Activated CD8-positive, alpha-beta memory T cell treated with anti-CD3 and anti-CD28 coated beads, Interleukin-2, amount 50 U/mL, for 24 hours (primary cell): ENCODE measurements around the gene PSMD5.

ENCODE experiments used
- DNase-seq: peaks from one replicate; pipeline ENCODE4 v3.0.0-alpha.2; 2020; ENCODE audit errors: extremely low read depth

The PSMD5 gene

DNA sequence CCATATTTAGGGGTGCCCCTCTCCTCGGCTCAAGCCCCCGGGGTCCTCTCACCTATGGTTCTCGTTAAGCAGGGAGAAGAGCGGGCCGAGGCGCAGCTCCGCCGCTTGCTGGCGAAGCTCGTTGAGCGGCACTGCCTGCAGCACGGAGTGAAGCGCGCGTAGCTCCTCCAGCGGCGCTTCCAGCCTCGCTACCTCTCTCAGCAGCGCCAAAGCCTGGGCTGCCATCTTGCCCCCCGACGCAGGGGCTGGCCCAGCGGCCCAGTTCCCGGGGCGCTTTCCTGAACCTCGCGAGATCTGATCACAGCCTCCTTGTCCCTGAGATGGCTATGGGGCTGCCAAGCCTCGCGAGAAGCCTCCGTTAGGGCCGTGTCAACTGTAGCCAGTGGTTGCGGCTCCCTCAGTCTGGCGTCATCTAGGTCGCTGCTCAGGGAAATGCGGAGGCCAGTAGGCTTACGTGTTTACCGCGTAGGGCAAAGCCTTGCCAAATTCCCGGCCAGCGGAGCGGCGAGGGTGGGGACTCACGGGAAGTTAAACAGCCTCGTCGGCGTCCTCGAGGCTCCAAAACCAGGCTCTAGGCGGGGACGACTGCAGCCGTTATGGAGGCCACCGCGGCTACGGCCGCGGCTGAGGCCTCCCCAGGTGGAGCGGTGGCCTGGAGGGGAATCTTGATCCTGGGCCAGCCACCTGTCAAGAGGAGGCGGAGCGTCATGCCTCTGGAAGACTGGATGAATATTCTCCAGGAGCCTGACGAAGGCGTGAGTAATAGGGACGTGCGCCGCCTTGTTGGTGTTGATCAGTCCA, at the start of gene PSMD5:
Gene PSMD5, minus strand, starts transcription at position 238 of the 801 bp plus-strand sequence. Its CDS starts 13 bp downstream, at position 225.
- peak; percentile 89 for DNase-seq

DNA sequence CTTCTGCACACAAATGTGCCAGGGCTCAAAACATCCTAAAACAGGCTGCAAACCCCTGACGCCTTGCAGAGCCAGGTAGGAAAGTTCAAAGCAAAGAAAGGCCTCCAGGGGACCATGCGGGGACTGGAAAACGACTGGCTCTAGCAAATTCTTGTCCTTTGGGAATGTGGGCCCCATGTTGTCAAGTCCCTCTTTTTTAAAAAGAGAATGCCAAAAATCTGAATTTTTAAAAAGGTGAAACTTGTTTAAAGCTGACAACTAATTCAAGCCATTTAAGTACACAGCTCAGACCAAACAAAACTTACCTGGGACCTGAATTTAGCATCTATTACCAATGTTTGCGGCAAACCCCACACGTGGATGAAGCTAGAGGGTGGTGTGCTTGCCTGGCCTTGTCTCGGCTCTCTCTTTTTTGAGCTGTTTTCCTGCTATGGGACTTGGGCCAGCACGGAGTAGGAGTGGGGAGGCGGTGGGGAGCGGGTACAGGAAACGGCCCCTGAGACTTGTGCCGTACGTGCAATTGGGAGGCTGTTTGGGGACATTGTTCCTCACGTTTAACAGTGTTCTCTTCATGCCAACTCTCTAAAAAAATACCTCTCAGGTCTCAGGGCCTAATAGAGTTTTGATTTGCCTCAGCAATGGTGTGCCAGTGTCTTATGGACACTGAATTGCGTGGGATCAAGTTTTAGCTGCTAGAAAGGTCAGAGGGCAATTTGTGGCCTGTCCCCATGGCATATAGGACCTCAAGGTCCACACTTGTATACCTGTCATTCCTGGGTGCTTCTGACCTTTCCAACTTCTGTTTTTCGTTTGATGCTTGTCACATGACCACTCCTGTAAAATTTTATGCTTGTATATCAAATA, 49.4 kb upstream of the PSMD5 start:
- no peak for DNase-seq

DNA sequence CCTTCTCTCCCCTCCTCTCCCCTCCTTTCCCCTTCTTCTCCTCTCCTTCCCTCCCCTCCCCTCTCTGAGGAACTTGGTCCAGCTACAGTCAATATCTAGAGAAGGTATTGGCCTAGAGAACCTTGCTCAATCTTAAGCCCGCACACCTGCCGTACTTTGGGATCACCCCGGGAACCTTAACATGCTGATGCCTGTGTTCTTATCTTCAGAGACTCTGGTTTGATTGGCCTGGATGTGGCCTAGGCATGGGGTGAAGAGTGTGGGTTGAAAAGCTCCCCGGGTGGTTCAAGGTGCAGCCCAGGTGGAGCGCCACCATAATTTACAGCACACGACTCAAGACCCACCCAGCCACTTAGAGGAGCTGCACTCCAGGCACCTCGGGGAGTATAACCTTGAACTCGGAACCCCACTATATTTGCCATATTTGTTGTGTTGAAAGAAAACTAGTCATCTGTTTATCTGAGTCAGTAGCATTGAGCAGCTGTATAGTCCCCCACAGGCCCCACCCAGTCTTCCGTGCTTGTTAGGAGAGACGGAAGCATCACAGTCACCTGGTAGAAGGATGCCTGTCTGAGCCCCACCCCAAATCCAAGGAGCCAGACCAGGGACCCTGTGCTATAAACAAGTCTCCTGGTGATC, 48.6 kb upstream of the PSMD5 start:
- no peak for DNase-seq

DNA sequence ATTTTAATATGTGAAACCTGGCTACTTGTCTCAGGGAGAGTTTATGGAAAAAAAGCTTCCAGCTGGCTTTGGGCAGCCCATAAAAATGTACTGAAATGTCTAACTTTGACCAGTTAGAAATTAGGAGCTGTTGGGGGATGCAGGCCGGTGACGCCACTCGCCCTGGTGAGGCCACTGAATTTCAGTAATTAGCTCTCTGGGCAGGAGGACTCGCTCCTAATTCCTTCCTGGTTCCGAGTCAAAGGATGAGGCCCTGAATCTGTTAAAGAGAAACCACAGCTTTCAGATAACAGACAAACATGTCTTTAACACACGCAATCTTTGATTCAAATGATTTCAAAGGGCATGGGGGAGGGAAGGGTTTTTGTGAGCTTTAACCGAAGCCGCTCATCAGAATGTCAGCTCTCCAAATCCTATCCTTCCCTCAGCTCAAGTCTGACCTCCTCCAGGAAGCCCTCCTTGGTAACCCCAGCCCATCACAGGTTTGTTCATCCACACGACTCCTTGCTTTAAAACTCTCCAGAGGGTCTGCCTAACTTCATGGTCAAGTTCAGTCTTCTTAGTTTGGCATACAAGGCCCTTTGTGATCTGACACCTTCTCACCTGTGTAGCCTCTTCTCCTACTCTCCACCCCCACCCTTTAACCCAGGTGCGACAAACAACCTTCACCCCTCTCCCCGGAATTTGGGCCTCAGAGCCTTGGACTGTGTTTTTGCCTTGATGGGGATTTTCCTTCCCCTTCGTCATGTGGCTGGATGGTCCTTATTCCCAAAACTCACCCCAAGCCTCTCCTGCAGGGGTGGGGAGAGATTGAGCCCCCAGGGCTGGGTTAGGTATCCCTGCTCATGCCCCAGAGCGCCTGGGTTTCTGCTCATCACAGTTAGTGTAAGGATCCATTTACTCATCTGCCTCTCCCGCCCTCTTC, 47.9 kb upstream of the PSMD5 start:
- DNase-seq: no peak

DNA sequence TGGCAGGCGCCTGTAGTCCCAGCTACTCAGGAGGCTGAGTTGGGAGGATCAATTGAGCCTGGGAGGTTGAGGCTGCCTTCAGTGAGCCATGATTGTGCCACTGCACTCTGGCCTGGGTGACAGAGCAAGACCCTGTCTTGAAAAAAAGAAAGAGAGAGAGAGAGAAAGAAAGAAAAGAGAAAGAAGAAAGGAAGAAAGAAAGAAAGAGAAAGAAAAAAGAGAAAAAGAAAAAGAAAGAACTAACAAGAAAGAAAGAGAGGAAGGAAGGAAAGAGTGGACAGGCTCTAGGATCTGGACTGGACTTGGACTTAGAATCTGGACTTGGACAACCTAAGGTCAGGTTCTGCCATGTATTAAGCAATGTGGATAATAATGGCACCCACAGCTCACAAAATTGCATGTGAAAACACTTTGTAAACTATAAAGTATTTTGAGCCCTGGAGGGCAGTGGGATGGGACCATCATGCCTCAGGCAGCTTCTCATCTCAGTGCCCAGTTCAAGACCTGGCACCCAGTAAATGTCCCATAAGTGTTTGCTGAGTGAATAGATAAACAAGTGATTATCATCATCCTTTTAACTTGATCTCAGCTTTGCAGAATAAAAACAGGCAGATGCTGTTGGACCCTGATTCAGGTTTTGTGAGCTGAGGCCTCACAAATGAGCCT, 47.0 kb upstream of the PSMD5 start:
- DNase-seq: no peak

DNA sequence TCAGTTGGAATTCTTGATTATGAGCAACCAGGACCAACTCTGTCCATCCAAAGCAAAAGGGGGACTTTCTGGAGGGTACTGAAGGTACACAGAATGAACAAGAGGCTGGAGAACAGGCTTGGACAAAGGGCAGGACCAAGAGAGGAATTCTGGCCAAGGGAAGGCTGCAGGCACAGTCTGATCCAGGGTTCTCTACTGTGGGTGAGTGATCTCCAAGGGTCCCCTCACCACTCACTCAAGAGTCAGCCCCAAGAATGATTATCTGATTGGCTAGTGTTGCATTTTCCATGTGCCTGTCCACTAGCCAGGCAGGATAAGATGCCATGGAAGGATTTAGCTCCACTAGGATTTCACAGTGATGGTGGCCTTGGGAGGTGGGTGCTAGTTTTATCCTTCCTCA, 45.9 kb upstream of the PSMD5 start:
- no peak for DNase-seq

DNA sequence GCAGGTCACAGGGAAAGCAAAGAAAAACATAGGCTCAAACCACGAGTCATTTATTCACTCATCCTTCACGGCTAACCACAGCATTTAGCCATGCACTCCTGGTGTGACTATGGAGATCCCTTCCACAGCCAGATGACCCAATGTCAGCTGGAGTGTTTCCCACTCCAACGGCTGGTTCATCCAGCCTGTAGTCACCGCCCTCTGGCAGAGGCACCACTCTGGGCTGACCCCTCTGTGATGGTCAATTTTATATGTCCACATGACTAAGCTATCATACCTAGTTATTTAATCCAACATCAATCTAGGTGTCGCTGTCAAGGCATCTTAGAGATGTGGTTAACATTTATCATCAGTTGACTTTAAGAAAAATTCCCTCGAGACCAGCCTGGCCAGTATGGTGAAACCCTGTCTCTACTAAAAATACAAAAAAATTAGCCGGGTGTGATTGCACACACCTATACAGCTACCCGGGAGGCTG, 43.8 kb upstream of the PSMD5 start:
- no peak for DNase-seq

DNA sequence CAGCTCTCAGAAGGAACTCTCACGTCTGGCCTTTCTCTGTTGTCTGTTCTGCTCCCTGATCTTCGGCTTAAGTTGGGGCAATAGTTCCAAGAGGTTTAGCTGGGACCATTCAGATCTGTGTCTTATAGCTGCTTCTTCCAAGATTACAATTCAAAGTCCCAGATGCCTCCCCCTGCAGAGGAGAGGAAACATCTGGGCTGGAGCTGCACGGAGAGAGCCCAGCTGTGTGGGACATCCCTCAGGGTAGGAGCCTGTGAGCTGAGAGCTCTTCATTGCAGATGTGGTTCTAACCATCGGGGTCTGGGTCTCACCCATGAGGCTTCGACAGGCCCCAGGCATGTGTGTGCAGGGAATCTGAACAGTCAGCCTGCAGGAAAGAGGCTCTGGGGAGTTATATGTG, 43.2 kb upstream of the PSMD5 start:
- no peak for DNase-seq

DNA sequence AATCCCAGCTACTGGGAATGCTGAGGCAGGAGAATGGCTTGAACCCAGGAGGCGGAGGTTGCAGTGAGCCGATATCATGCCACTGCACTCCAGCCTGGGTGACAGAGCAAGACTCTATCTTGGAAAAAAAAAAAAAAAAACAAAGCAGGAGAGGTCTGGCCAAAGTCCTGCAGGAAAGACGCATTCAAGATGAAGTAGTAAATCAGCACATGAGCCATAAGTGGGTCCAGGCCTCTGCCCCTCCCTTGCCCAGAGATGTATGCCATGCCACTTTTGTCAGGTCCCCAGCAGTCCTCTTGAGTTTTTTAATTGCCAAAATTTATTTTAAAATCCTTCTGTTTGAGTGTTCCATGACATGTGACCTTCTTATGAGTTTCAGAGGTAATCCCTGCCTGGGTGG, 42.7 kb upstream of the PSMD5 start:
- DNase-seq: no peak

DNA sequence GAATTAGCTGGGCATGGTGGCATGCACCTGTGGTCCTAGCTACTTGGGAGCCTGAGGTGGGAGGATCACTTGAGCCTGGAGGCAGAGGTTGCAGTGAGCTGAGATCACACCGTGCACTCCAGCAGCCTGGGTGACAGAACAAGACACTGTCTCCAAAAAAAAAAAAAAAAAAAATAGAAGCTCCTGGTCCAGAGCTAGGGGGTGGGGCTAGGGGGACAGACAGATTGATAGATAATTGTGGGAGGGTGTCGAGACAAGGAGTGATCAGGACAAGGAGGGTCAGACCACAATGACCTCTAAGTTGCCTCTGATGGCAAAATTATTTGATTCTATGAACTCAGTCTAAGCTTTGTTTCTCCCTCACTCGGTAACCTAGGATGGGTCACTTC, 40.9 kb upstream of the PSMD5 start:
- DNase-seq: no peak

DNA sequence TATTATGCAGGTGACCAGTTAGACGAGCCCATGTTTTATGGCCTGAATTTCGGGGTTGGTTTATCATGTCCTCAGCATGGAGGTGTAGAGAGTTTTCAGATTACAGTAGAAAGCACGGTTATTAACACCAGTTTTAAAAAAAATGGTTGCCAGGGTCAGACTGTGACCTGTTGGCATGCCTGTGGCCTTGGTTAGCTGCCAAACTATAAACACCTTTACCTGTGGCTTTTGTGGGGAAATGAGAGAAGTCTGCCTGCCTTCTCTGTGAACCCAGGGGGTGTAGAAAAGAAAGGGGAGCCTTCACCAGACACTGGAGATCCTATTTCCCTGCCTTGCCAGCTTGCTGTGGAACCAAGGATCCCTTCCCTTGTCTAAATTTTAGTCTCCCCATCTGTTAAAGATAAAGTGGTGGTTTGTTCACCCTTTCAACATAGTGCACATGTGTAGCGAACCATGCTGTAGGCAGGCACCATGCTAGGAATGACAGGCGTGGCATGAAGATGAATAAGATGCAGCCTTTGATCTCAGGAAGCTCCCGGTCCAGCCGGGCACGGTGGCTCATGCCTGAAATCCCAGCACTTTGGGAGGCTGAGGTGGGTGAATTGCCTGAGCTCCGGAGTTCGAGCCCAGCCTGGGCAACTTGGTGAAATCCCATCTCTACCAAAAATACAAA, 40.3 kb upstream of the PSMD5 start:
- no peak for DNase-seq

DNA sequence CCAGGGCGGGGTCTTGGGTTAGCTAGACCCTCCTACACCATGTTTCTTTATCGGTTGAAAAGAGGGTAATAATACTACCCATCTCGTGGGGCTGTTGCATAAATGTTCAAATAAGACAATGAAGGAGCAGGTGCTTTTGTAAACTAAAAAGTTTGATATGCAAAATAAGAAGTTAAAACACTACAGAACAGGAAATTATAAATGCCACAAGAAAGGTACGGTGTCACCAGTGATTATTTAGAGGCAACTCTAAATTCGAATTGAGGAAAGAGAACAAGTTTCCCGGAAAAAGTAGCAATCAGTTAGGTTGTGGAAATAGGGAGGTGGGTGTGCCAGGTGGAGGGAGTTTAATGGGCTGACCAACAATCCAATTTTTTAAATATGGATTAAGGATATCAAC, 36.7 kb upstream of the PSMD5 start:
- DNase-seq: no peak

DNA sequence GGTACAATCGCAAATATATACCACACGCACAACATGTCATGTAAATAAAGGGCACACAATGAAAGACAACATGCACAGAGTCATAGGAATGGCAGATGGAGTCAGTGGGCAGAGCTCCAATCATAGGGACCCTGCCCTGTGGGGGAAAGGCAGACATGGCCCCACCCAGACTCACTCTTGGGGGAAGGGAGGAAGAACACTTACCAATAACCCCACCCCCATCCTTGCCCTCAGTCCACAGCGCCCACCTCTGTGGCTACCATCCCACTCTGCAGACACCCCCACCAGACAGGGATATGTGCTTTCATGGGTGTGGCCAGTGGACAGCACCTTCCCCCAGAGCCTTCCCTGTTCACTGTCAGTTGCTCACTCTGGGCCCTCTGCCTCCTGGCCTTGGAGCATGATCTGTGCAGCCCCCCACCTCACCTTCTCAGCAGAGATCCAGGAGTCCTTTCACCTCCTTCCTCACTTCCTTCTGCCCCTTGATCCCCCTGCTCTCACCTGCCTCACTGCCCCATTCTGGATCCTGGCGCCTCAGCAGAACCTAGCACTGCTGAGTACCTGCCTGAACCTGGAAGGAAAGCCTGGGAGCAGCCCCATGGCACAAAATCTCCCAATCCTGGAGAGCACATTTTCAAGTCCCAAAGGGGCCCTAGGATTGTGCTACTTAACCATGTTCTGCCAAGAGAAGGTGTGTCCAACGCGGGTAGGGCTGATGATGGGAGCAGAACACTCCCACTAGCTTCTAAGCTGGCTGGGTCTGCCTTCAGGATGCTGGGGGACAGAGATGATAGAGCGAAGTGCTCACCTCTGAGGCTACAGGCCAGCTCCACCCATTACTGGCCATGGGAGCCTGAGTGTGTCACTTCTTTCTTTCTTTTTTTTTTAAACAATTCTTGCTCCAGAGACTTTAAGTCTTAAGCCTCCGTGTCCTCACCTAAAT, 35.7 kb upstream of the PSMD5 start:
- no peak for DNase-seq

DNA sequence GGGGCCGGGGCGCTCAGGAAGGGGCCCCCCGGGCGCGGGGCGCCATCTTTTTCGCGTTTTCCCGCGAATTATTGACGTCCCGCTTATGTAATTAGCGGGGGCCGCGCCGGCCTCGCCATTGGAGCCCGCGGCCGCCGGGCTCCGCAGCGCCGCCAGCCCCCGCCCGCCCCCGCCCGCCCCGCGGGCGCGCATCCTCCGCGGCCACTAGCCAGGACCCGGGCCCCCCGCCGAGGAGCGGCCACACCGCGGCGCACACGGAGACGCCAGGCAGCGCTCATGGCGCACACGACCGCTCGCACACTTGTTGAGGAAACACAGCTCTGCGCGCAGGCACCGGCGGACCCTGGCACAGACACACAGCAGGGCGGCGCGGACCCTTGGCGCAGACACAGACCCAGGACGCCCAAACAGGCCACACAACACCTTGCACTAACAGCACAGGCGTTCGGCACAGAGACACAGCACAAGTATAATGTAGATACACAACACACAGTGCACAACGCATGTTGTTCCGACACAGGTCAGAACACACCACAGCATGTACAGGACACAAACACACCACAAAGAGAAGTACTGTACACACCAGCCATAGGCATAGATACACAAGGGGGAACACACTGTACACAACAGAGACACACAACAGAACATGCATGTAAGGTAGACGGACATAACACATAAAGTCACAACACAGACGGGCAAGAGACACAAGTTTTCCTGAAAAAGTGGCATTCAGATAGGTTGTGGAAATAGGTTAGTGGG, 34.7 kb upstream of the PSMD5 start:
- no peak for DNase-seq

DNA sequence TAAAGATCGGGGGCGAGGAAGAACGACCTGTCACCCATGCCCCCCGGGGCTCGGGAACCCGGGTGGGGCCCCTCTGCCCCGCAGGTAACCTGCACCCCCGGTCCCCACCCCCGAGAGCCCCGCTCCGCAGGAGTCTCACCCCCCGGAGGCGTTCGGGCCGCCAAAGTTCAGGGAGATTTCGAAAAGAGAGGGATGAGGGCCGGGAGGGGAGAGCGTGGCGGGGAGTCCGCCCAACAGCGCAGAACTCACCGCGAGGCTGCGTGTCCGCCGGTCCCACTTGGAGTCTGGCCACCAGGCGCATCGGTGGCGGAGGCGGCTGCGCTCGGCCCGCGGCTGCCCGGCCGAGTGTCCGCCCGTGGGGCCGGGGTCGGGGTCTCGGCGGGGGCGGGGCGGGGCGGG, 34.1 kb upstream of the PSMD5 start, which contains the start of gene PHF19:
Gene PHF19, minus strand, starts transcription at position 347 of the 399 bp plus-strand sequence. CDS start 2,447 bp downstream, outside the sequence.
- no peak for DNase-seq

DNA sequence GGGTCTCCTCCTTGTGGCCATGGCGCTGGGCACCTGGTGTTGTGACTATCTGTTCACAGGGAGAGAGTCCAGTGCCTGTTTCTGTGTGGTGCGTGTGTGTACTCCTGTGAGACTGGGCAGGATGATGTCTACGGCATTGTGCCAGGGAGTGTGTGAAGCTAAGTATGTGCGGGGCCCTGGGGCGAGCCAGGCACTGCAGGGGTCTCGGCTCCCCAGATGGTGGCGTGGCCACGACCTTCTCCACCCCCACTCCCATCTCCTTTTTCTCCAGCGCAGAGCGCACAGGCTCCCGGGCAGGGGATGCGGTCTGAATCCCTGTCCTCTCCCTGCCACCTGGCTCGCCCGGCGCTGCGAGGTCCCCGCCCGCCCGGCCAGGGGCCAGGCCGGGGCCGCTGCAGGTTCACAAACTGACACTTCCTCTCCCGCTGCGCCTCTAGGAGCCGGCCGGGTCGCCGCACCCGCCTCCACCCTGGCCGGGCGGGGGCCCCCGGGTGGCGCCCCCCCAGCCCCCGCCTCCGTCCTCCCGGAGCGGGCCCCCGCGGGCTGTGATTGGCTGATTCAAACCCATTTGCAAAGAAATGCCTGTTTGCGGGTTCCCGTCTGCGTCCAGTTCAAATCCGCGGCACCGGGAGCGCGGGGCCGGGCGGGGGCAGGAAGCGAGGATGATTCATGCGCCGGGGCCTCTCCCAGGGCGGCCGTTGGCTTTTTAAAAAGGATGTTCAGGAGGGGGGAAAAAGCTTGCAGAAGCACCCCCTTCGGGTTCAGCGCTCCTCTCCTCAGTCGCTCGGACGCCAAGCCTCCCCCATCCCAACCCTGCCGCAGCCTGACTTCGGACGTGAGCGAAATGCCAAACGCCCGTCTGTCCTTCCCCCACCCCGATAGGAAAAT, 33.5 kb upstream of the PSMD5 start:
- peak; percentile 66 for DNase-seq

DNA sequence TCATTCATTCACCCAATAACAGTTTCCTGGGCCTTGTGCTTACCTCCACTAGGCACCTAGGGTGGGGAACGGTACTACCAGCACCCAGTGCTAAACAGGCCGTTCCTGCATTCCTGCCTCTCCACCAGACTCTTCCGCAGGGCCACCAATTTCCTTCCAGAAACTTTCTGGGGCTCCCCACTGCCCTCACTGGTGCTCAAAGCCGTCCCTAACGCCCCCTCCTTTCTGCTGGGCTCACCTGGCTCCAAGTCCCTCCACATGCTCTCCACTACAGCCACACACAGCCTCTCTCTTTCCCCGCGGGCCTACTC, 32.9 kb upstream of the PSMD5 start:
- DNase-seq: no peak
